ENCODE data around the gene MRPL19. TPM values are rescaled to one million over a fixed set of nuclear protein-coding genes. Genes with fewer than 3 reads are reported as not detected.

MRPL19 gene
- polyA plus RNA-seq, 1 donor from 2014 or later = 34.4 TPM

DNA sequence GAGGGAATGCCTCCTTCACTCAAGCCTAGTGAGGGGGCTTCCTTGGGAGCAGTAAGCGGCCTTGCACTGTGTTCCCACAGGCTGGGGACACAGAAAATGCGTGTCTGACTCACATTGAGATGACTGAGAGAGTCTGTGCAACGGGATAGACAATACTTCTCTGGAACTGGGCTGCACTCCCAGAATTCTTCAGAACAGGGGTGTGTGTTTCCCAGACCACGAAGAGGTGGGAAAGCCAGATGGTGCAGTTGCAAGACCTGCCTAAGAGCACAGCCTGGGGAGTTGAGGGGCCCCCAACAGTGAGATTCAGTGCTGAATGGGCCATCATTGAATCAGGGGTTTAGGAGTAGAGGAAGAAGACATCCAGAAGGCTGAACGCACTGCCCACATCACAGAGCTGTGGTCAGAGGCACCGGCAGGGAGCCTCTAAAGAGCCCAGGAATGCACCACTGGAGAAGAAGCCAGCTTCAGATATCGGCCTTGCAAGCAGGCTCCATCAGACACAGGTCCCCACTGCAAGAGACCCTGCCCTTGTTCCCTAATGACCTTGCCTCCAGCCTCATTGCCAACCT is 36.6 kb upstream of the MRPL19 start:
- Mint-ChIP-seq H3K27me3 (peaks cover 33% of the 10 kb centered on the region), H3K4me1 (no peaks in the 10 kb centered on the region), H3K4me3 (no peak overlapping the region), H3K27ac (no peak overlapping the region), H3K36me3 (no peaks in the 10 kb centered on the region), H3K9me3 (no peaks in the 10 kb centered on the region)

DNA sequence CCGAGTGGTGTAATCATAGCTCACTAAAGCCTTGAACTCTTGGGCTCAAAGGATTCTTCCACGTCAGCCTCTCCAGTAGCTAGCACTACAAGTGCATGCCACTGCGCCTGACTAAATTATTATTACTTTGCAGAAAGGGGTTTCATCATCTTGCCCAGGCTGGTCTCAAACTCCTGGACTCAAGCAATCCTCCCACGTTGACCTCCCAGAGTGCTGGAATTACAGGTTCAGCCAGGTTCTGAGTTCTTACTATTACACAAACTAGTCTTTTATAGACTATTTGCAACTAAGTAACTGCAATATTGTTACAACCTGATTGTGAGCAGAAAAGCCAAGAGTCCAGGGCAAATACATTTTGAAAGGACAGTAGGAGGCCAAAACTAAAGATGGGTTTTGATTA is 35.9 kb upstream of the MRPL19 start:
- no peak overlapping the region for H3K27ac Mint-ChIP-seq
- no peaks in the 10 kb centered on the region for H3K36me3 Mint-ChIP-seq
- no peak overlapping the region for H3K4me3 Mint-ChIP-seq
- no peaks in the 10 kb centered on the region for H3K9me3 Mint-ChIP-seq
- no peaks in the 10 kb centered on the region for H3K4me1 Mint-ChIP-seq
- H3K27me3 Mint-ChIP-seq = peaks cover 32% of the 10 kb centered on the region

GRCh38 chr2:75612108-75612861 is 34.3 kb upstream of the MRPL19 start:
- peaks cover 30% of the 10 kb centered on the region for H3K27me3 Mint-ChIP-seq
- no peaks in the 10 kb centered on the region for H3K36me3 Mint-ChIP-seq
- H3K4me3 Mint-ChIP-seq = no peak overlapping the region
- no peaks in the 10 kb centered on the region for H3K4me1 Mint-ChIP-seq
- peaks cover 0 to 2% (median 0%) of the 10 kb centered on the region in 3 donors for H3K9me3 Mint-ChIP-seq
- H3K27ac Mint-ChIP-seq = no peak overlapping the region

DNA sequence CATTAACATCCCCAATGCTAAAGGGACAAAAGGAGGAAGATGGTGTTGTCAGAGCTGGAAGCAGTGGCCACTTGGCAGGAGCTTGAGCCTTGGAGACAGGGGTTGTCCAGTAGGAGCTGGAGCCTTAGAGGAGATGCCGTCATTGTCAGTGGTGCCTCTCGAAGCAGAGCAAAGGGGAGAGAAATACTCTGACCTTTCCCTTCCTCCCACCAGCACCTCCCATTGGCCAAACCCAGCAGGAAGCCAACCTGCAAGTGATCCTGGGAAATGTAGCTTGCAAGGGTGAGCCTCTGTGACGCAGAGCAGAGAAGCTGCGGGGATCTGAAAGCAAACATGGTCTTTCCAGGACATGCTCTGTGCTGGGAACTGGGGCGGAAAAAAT is 33.7 kb upstream of the MRPL19 start:
- Mint-ChIP-seq H3K36me3 (no peaks in the 10 kb centered on the region), H3K9me3 (peaks cover 0 to 7% (median 0%) of the 10 kb centered on the region in 3 donors), H3K4me3 (no peak overlapping the region), H3K27me3 (peaks cover 26% of the 10 kb centered on the region), H3K27ac (no peak overlapping the region), H3K4me1 (no peaks in the 10 kb centered on the region)

DNA sequence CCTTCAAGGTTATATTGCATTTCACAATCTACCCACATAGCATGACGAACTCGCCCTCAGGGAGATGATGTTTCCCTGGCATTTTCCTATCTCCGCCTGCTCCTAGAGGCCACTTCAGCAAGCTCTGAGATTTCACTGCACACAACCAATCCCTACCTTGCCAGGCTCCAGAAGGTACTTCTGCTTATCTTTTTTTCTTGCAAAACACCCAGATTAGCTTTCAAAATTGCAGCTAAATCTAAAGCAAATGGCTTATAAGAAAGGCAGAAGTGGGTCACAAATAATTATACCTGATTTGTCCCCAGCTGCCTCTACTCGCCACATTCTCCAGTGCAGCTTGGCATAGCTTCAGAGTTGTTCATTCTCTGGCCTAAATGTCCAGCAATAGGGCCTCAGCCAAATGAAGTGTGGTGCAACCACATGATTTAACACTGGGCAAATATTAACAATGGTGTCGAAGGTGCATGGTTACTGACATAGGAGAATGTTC is 32.4 kb upstream of the MRPL19 start:
- peaks cover 0 to 7% (median 0%) of the 10 kb centered on the region in 3 donors for H3K9me3 Mint-ChIP-seq
- no peak overlapping the region for H3K4me3 Mint-ChIP-seq
- no peaks in the 10 kb centered on the region for H3K36me3 Mint-ChIP-seq
- H3K27me3 Mint-ChIP-seq = peaks cover 13% of the 10 kb centered on the region
- no peak overlapping the region for H3K27ac Mint-ChIP-seq
- no peaks in the 10 kb centered on the region for H3K4me1 Mint-ChIP-seq

- no peaks in the 10 kb centered on the region for H3K36me3 Mint-ChIP-seq
- peaks cover 6% of the 10 kb centered on the region for H3K27me3 Mint-ChIP-seq
Measured at GRCh38 chr2:75616406-75616805, 30.2 kb upstream of the MRPL19 start.

DNA sequence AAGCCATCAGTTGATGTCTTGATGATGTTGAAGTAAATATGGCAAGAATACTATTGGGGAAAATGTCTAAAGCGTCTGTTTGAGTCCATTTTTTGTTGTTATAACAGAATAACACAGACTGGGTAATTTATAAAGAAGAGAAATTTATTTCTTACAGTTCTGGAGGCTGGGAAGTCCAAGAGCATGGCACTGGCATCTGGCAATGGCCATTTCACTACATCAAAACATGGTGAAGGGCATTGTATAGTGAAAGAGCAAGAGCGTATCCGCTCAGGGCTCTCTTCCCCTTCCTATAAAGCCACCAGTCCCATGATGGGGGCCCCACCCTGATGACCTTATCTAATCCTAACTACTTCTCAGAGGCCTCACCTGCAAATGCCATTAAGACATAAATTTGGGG is 29.6 kb upstream of the MRPL19 start:
- no peaks in the 10 kb centered on the region for H3K4me1 Mint-ChIP-seq
- no peak overlapping the region for H3K4me3 Mint-ChIP-seq
- H3K27ac Mint-ChIP-seq = no peak overlapping the region
- peaks cover 6% of the 10 kb centered on the region for H3K27me3 Mint-ChIP-seq
- peaks cover 0 to 7% (median 3%) of the 10 kb centered on the region in 3 donors for H3K9me3 Mint-ChIP-seq
- H3K36me3 Mint-ChIP-seq = no peaks in the 10 kb centered on the region

More at GRCh38 chr2:75616406-75616805, 30.2 kb upstream of the MRPL19 start:
- Mint-ChIP-seq H3K27ac (no peak overlapping the region), H3K4me1 (no peaks in the 10 kb centered on the region), H3K9me3 (peaks cover 0 to 7% (median 3%) of the 10 kb centered on the region in 3 donors), H3K4me3 (no peak overlapping the region)

- Mint-ChIP-seq H3K9me3 (peaks cover 0 to 7% (median 3%) of the 10 kb centered on the region in 3 donors), H3K36me3 (peaks cover 2% of the 10 kb centered on the region), H3K4me1 (no peaks in the 10 kb centered on the region), H3K27ac (no peak overlapping the region), H3K27me3 (peaks cover 9% of the 10 kb centered on the region), H3K4me3 (no peak overlapping the region)
Measured at GRCh38 chr2:75619956-75620740, 26.4 kb upstream of the MRPL19 start.

GRCh38 chr2:75621228-75621627 is 25.4 kb upstream of the MRPL19 start:
- Mint-ChIP-seq H3K36me3 (peaks cover 2% of the 10 kb centered on the region), H3K9me3 (peaks cover 0 to 7% (median 3%) of the 10 kb centered on the region in 3 donors), H3K4me3 (no peak overlapping the region), H3K4me1 (no peaks in the 10 kb centered on the region), H3K27ac (no peak overlapping the region), H3K27me3 (peaks cover 9% of the 10 kb centered on the region)

GRCh38 chr2:75622500-75622899 is 24.1 kb upstream of the MRPL19 start:
- H3K36me3 Mint-ChIP-seq = peaks cover 2% of the 10 kb centered on the region
- H3K27me3 Mint-ChIP-seq = peaks cover 9% of the 10 kb centered on the region
- no peak overlapping the region for H3K27ac Mint-ChIP-seq
- H3K9me3 Mint-ChIP-seq = peaks cover 0 to 3% (median 3%) of the 10 kb centered on the region in 3 donors
- no peak overlapping the region for H3K4me3 Mint-ChIP-seq
- H3K4me1 Mint-ChIP-seq = no peaks in the 10 kb centered on the region

GRCh38 chr2:75622929-75623328 is 23.7 kb upstream of the MRPL19 start:
- peaks cover 11% of the 10 kb centered on the region for H3K27me3 Mint-ChIP-seq
- peaks cover 2% of the 10 kb centered on the region for H3K36me3 Mint-ChIP-seq
- H3K27ac Mint-ChIP-seq = no peak overlapping the region
- H3K9me3 Mint-ChIP-seq = peaks cover 0 to 3% (median 0%) of the 10 kb centered on the region in 3 donors
- no peak overlapping the region for H3K4me3 Mint-ChIP-seq
- H3K4me1 Mint-ChIP-seq = no peaks in the 10 kb centered on the region

DNA sequence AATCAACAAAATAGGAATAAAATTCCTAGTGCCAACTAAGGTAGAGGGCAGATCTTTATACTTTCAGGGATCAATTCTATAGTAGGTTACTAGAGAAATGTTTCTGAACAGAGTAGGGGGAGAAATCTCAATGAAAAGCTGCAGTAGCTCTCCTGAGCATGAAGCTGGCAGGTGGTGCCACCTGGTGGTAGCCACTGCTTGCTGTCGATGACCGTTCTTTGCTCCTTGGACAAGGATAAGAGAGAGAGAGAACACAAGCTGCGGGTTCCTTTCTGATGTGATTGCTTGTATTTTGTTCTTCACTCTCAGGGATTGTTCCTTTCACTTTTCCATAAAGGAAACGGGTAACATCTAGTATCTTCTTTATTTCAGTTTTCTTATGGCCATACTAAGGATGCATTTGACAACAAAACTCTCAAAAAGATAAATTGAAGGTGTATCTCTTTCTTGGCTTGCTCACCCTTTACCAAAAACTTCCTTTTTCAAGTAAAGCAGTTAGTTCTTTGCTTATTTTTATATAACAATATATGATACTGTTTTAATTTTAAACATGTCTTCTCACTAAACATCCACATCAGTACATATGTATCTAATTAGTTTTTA is 18.6 kb upstream of the MRPL19 start:
- Mint-ChIP-seq H3K27me3 (peaks cover 16% of the 10 kb centered on the region), H3K36me3 (no peaks in the 10 kb centered on the region), H3K9me3 (no peaks in the 10 kb centered on the region), H3K4me1 (no peaks in the 10 kb centered on the region), H3K4me3 (no peak overlapping the region), H3K27ac (no peak overlapping the region)

DNA sequence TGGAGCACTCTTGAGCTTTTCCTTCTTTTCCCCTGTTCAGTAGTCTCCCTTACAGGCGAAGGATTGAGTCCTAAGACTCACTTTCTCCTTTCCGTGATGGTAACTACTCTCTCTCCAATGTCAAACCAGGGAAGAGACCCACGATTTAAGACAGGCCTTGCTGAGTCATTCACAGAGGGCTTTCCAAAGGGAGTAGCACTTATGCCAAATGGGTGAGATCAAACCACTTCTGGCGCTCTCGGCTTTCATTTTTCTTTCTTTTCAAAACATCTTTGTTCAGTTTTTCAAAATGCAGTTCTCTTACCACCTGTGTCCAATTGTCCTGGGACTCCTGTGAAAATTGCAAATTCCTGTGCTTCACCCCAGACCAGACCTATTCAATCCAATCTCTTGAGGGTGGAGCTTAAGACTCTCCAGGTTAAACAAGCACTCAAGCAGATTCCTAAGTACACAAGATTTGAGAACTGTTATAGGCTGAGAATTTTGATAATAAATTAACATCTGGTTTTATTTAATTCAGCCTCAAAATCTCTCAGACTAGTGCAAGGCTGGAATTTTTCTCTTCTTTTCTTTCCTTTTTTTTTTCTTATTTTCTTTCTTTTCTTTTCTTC is 14.4 kb upstream of the MRPL19 start:
- H3K27ac Mint-ChIP-seq = peak overlapping the region in 1 of 3 donors; percentile 75
- no peaks in the 10 kb centered on the region for H3K4me1 Mint-ChIP-seq
- no peak overlapping the region for H3K4me3 Mint-ChIP-seq
- peaks cover 15% of the 10 kb centered on the region for H3K27me3 Mint-ChIP-seq
- H3K9me3 Mint-ChIP-seq = no peaks in the 10 kb centered on the region
- H3K36me3 Mint-ChIP-seq = peaks cover 2% of the 10 kb centered on the region

DNA sequence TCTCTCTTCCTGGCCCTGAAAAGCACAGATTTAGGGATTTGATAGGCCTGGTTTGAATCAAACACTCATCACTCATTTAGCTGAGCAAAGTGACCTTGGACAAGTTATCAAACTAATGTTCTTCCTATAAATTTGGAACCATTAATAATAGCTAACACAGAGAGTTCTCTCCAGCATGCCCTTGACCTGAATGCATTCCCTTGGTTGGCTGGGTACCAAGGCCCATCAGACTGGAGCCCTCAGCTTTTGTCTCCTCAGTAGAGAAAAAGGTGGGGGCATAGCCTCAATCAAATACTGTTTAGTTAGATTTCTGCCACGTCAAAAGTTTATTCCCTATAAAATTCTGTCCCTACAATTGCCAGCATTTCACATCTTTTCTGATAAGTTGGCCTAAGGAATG is 13.8 kb upstream of the MRPL19 start:
- Mint-ChIP-seq H3K4me1 (no peaks in the 10 kb centered on the region), H3K36me3 (peaks cover 2% of the 10 kb centered on the region), H3K27me3 (peaks cover 14% of the 10 kb centered on the region), H3K27ac (peak overlapping the region in 1 of 3 donors; percentile 75), H3K9me3 (no peaks in the 10 kb centered on the region), H3K4me3 (no peak overlapping the region)
